Ovary (tissue), 9 donors: ENCODE results near the gene PRTFDC1. TPM values are rescaled to one million over a fixed set of nuclear protein-coding genes. Genes with fewer than 3 reads are reported as not detected.

ENCODE experiments used
- DNase-seq, 5 donors: peaks; one replicate each; pipeline ENCODE4 v3.0.0-alpha.2; 2019 to 2020
- H3K27ac ChIP-seq, 2 donors: fragments of 200-600 bp; one replicate each; pipeline versions ENCODE4 v1.5.1 to v1.8.0; 2019 to 2022
- H3K27me3 ChIP-seq: fragments of 200-600 bp; one replicate; pipeline ENCODE4 v1.8.0; 2022
- H3K36me3 ChIP-seq: fragments of 200-600 bp; sonication (generic); one replicate; pipeline ENCODE4 v1.5.1; 2019
- H3K4me1 ChIP-seq: one replicate; pipeline ENCODE4 v1.8.1; 2013; ENCODE audit warnings: mild to moderate bottlenecking, moderate library complexity; ENCODE audit not compliant: insufficient read depth
- H3K4me3 ChIP-seq: fragments of 200-600 bp; sonication (generic); one replicate; pipeline ENCODE4 v1.5.1; 2017
- H3K9me3 ChIP-seq, 2 donors: fragments of 200-600 bp in 1 of 2; sonication (generic) in 1 of 2; one replicate each; pipeline versions ENCODE4 v1.5.1 to v1.8.1; 2013 to 2019; ENCODE audit warnings: mild to moderate bottlenecking in 1 of 2, moderate library complexity in 1 of 2
- EP300 ChIP-seq: sonication (generic); formaldehyde crosslinking; IDR thresholded peaks from one replicate; pipeline ENCODE4 v1.6.1; 2017; ENCODE audit warnings: antibody characterized with exemption
- POLR2A ChIP-seq: fragments of 450-650 bp; IDR thresholded peaks from one replicate; pipeline ENCODE4 v1.6.1; 2017; ENCODE audit warnings: antibody characterized with exemption, mild to moderate bottlenecking, moderate library complexity
- WGBS, 3 donors: extraction: QIAGEN DNeasy Blood & Tissue Kit in 1 of 3; methylation state at CpG; one replicate each; pipeline versions ENCODE4 v1.1.5 to v1.1.7; 2013 to 2017; 5-methylcytosine and 5-hydroxymethylcytosine counted together
- intact Hi-C, 4 donors: fragments of 100-400 bp; cut with DNase I; formaldehyde crosslinking; loops; one replicate each; pipeline versions ENCODE4 v1.11.0 to v1.15.1; 2022 to 2023
- polyA plus RNA-seq, 2 donors: library from polyadenylated mRNA; stranded (reverse); fragments of 200-250 nt in 1 of 2; fragments of 350-450 nt in 1 of 2; fragmentation: Illumina TruSeq in 1 of 2; extraction: RNeasy Lipid Tissue Mini Kit (QIAGEN cat#74804) in 1 of 2; gene quantifications; one replicate each; pipeline ENCODE4 v1.2.3, GENCODE V29; 2013 to 2014
- small RNA-seq: library from RNA; depleted of rRNA; stranded (forward); fragments of <200 nt; gene quantifications from one replicate; pipeline ENCODE3, GENCODE V24; 2016
- total RNA-seq, 7 donors: library from RNA; depleted of rRNA in 2 of 7; stranded (reverse); fragments of >200 nt in 2 of 7; fragmentation: NEBNext Ultra II Directional in 3 of 7; extraction: Animal tissue kit (Norgen Biotek cat#: 25700) in 3 of 7; gene quantifications; one replicate each; pipeline versions ENCODE4 v1.1.0 to v1.2.4, GENCODE V29; 2016 to 2023
- TF ChIP-seq, protein P1 (sequence below), 3 donors: fragments of 450-650 bp in 2 of 3; fragments of 200-600 bp in 1 of 3; IDR thresholded peaks; one replicate each; pipeline versions ENCODE4 v1.5.1 to v1.8.0; 2016 to 2022; ENCODE audit warnings: antibody characterized with exemption in 3 of 3, mild to moderate bottlenecking in 1 of 3
- donor health status: DM: no; HTN: no; CAD: no; lungs with moderate emphysema.
- donor health status: DM: no; HTN: no; CAD: no.
- donor health status: Bipolar disorder and iron deficiency.
- donor health status: DM: yes; HTN: yes; CAD: no.
- donor health status: DM: no; HTN: no; CAD: no.
- donor health status: DM: yes; HTN: yes; CAD: no.

The PRTFDC1 gene
- total and polyA plus RNA-seq, 9 donors, result 12.6 to 21.3 (median 14.7) TPM

DNA sequence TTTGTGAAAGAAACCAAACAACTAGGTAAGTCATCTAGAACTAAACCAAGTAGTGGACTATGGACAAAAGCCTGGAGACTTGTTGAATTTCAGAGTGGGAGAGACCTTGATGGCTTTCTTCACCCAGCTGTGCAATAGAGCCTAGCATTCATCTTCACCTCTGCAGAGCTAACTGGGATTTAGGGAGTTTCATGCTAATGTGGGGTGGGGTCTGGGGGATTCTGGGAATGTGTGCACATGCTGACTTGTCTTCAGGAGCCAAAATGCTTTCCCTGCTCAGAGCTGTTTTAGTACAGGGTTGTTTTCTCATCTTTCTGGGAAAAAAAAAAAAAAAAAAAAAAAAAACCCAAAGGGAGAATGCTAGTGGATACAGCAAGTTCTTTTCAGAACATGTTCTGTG, 147.4 kb downstream of the PRTFDC1 start:
- Histone ChIP-seq H3K4me3 (no peak overlapping the region), H3K27ac (no peak overlapping the region), H3K4me1 (no peaks in the 10 kb centered on the region), H3K27me3 (no peaks in the 10 kb centered on the region), H3K36me3 (no peaks in the 10 kb centered on the region), H3K9me3 (no peaks in the 10 kb centered on the region)
- intact Hi-C loops, result no loop called here
- DNase-seq, result no peak
- TF ChIP-seq EP300 (no peak), POLR2A (no peak)
- TF ChIP-seq, protein P1, sequence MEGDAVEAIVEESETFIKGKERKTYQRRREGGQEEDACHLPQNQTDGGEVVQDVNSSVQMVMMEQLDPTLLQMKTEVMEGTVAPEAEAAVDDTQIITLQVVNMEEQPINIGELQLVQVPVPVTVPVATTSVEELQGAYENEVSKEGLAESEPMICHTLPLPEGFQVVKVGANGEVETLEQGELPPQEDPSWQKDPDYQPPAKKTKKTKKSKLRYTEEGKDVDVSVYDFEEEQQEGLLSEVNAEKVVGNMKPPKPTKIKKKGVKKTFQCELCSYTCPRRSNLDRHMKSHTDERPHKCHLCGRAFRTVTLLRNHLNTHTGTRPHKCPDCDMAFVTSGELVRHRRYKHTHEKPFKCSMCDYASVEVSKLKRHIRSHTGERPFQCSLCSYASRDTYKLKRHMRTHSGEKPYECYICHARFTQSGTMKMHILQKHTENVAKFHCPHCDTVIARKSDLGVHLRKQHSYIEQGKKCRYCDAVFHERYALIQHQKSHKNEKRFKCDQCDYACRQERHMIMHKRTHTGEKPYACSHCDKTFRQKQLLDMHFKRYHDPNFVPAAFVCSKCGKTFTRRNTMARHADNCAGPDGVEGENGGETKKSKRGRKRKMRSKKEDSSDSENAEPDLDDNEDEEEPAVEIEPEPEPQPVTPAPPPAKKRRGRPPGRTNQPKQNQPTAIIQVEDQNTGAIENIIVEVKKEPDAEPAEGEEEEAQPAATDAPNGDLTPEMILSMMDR (IDR thresholded peaks at IDR 0.05), result no peak

DNA sequence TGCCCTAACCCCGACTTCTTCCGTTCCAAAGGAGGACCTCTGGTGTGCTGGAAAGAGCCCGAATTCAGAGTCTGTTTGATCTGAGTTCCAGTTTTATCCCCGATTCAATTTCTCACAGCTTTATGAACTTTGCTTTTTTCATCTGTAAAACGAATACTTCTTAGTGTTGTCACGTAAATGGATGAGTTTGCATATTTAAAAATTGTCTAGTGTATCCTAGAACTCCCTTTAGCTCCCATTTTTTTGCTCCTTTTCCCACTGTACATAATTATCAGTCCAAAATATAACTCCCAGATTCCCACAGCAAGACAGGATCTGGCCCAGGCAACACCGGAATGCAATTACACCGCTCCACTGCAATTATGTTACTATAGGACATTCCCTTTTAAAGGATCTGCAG, 148.0 kb downstream of the PRTFDC1 start:
- TF ChIP-seq, protein P1 (IDR thresholded peaks at IDR 0.05), result no peak
- TF ChIP-seq POLR2A (no peak), EP300 (no peak)
- Histone ChIP-seq H3K36me3 (no peaks in the 10 kb centered on the region), H3K27me3 (no peaks in the 10 kb centered on the region), H3K4me3 (no peak overlapping the region), H3K4me1 (no peaks in the 10 kb centered on the region), H3K27ac (no peak overlapping the region), H3K9me3 (no peaks in the 10 kb centered on the region)
- no peak for DNase-seq
- 86 to 91% (median 88%) methylated on average over 8 of the region's 8 CpGs for WGBS, 3 donors
- intact Hi-C loops, result no loop called here

DNA sequence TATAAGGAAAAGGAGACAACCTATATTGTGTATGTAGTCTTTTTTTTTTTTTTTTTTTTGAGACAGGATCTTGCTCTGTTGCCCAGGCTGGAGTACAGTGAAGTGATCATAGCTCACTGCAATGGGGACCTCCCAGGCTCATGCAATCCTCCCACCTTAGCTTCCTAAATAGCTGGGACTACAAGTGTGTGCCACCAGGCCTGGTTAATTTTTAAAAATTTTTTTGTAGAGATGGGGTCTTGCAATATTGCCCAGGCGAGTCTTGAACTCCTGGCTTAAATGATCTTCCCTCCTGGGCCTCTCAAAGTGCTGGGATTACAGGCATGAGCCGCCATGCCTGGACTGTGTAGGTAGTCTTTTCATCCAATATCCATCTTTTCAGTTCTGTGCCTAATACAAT, 150.0 kb downstream of the PRTFDC1 start:
- H3K4me3 ChIP-seq, result no peak overlapping the region
- no peaks in the 10 kb centered on the region for H3K4me1 ChIP-seq
- DNase-seq, result no peak
- intact Hi-C loops, result no loop called here
- no peaks in the 10 kb centered on the region for H3K36me3 ChIP-seq
- TF ChIP-seq, protein P1 (IDR thresholded peaks at IDR 0.05), result no peak
- TF ChIP-seq EP300 (no peak), POLR2A (no peak)
- H3K9me3 ChIP-seq, result no peaks in the 10 kb centered on the region
- H3K27ac ChIP-seq, result no peak overlapping the region
- no peaks in the 10 kb centered on the region for H3K27me3 ChIP-seq
- 96 to 100% (median 98%) methylated on average over 2 of the region's 2 CpGs for WGBS, 3 donors

DNA sequence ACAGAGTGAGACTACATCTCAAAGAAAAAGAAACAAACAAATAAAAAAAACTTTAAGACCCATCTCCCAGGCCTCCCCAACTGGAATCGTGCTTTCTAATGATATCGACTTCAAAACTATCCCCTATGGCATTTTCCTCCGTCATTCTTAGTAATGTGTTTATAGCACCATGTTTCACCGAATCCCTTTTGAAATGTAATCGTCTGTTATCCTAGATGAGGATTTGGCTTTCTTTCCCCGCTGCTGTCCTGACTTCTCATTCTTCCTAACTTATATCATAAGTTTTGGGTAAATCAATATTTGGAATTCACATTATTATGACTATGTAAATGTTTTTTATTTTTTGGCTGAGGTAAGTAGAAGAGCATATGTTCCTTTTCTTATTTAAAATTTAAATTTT, 151.5 kb downstream of the PRTFDC1 start:
- Histone ChIP-seq H3K4me1 (no peaks in the 10 kb centered on the region), H3K4me3 (no peak overlapping the region), H3K27ac (no peak overlapping the region), H3K27me3 (no peaks in the 10 kb centered on the region), H3K9me3 (no peaks in the 10 kb centered on the region), H3K36me3 (no peaks in the 10 kb centered on the region)
- TF ChIP-seq POLR2A, result no peak
- TF ChIP-seq EP300, result no peak
- TF ChIP-seq, protein P1 (IDR thresholded peaks at IDR 0.05), result no peak
- intact Hi-C loops, result no loop called here
- DNase-seq, result no peak
- WGBS, 3 donors, result 14 to 45% (median 18%) methylated on average over 6 of the region's 6 CpGs

Small RNAs within 50 kb of the gene (small RNA-seq; reads per million reads assigned to genes)
- gene AL512598.1, result not detected
- gene RN7SKP241, result not detected

Other genes with a start within 250 kb of the PRTFDC1 start
- gene ARHGAP21, start 228.7 kb downstream of the PRTFDC1 start, total RNA-seq, result 100 to 1,000 TPM in 2 of 7 donors, 10 to 100 TPM in 5; 71.3 to 166 (median 84.0) TPM
- gene ARHGAP21, start 228.7 kb downstream of the PRTFDC1 start, polyA plus RNA-seq, result 10 to 100 TPM; 36.3 to 78.6 TPM
- gene ENKUR, start 63.6 kb upstream of the PRTFDC1 start, total RNA-seq, result 1 to 10 TPM in 3 of 7 donors, under 1 TPM in 4; 0.20 to 8.6 (median 0.79) TPM
- gene ENKUR, start 63.6 kb upstream of the PRTFDC1 start, polyA plus RNA-seq, result under 1 TPM; 0.07 to 0.33 TPM
- 1 to 10 TPM; 3.2 to 9.7 (median 7.3) TPM for gene THNSL1, start 64.0 kb upstream of the PRTFDC1 start, total RNA-seq
- gene THNSL1, start 64.0 kb upstream of the PRTFDC1 start, polyA plus RNA-seq, result 1 to 10 TPM; 4.2 to 8.0 TPM
- under 1 TPM in 6 of 7 donors, not detected in 1; 0.10 to 0.47 (median 0.20) TPM for gene GPR158, start 222.4 kb upstream of the PRTFDC1 start, total RNA-seq
- under 1 TPM; 0.13 to 0.22 TPM for gene GPR158, start 222.4 kb upstream of the PRTFDC1 start, polyA plus RNA-seq